ENCODE measurements around the gene SNU13.

- TF ChIP-seq CTCF (IDR thresholded peaks at IDR 0.05), result no peak
- no peak for TF ChIP-seq POLR2A (IDR thresholded peaks at IDR 0.05)
Measured at GRCh38 chr22:41636467-41636866, 52.2 kb downstream of the SNU13 start.

Data from heart left ventricle (tissue), 13 donors.